NOMO-1 treated with dmso at 0.1 percent for 144 hours (cell line): ENCODE data around the gene CCDC70.

Experiments
- DNase-seq: peaks from one replicate; lab custom pipeline; 2025; ENCODE audit not compliant: unreplicated experiment; lab: John Stamatoyannopoulos, UW

Gene CCDC70

DNA sequence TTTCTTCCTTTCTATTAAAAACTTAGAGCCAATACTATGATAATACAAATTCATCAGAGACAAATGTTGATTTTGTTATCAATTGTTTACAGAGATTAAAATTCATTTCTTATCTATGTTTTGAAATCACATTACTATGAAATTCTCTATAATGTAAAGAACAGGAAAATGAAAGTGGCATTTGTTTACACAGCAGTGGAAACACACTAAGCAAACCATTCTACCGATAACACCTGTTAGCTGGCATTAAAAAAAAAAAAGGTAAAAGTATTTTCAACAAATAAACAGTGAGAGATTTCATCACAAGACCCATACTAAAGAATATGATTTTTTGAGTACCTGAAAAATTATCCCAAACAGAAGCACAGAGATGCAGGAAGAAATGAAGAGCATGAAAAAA is 4.8 kb upstream of the CCDC70 start:
- DNase-seq: no peak

- DNase-seq: no peak
Observed at GRCh38 chr13:51858433-51859247, 3.1 kb upstream of the CCDC70 start.

- DNase-seq: no peak
Observed at GRCh38 chr13:51862957-51863356, 1.2 kb downstream of the CCDC70 start.

DNA sequence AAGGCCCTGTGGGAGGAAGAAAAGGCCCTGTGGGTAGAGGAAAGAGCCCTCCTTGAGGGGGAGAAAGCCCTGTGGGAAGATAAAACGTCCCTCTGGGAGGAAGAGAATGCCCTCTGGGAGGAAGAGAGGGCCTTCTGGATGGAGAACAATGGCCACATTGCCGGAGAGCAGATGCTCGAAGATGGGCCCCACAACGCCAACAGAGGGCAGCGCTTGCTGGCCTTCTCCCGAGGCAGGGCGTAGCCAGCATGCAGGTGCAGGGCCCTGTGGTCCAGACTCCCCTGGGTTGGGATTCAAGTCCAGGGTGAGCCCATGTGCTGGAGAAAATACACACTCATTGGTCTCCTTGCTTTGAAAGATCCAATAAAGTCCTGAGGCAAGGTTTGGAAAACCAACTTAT is 4.1 kb downstream of the CCDC70 start:
- DNase-seq: no peak

- no peak for DNase-seq
Observed at GRCh38 chr13:51867062-51867461, 5.3 kb downstream of the CCDC70 start.

- no peak for DNase-seq
Observed at GRCh38 chr13:51869916-51870315, 8.1 kb downstream of the CCDC70 start.

DNA sequence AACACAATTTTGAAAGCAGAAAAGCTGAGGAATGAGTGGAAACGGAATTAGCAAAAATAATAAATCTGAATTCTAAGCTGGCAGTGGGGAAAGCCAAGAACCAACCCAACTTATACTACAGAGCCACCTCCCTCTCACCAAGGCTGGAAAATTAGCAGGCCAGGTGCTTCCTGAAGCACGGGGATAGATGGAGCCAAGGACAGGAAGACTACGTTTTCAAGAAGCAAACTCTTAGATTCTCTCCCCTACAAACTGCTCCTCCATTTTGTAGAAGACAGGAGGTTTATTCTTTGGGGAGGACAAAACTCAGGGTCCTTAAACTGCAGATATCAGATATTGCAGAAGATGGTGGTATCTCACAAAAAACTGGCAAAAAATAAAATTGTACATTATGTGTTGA is 8.8 kb downstream of the CCDC70 start:
- no peak for DNase-seq

GRCh38 chr13:51873117-51873798 is 11.5 kb downstream of the CCDC70 start:
- no peak for DNase-seq

DNA sequence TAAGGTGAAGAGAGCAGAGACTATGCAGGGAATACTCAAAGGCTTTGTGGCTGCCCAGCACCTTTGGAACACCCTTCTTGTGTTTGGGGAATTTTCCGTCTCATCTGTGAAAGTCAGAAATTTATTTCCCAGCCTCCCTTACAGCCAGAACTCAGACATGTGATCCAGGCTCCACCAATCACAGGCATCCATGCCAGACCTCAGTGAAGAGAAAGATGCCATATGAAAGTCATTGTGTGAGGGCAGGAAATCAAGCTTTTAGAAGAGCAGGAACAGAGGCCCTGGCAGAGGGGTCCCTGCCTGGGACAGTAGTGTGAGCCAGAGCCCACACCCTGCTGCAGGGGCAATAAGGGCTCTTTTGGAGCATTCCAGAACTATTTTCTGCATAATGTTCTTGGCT is 12.1 kb downstream of the CCDC70 start:
- no peak for DNase-seq

- no peak for DNase-seq
Observed at GRCh38 chr13:51874651-51875050, 12.9 kb downstream of the CCDC70 start.

DNA sequence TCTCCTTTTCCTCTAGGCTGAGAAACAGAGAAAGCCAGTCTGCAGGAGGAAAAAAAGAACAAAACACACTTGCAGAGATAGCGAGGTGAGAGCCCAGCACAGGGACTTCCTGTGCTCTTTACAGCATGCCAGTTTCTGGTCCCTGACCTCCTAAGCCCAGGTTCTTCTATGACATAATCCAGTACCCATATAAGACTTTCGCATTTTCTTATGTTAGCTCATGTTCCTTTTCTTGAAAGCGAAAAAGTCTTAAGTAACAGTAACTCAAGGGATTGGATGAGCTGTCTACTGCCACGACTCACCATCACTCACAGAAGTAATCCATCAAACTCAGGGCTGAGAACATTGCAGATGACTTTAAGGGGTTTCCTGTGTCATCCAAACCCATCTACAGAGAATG is 17.4 kb downstream of the CCDC70 start:
- DNase-seq: no peak

- no peak for DNase-seq
Observed at GRCh38 chr13:51881296-51881695, 19.5 kb downstream of the CCDC70 start.

DNA sequence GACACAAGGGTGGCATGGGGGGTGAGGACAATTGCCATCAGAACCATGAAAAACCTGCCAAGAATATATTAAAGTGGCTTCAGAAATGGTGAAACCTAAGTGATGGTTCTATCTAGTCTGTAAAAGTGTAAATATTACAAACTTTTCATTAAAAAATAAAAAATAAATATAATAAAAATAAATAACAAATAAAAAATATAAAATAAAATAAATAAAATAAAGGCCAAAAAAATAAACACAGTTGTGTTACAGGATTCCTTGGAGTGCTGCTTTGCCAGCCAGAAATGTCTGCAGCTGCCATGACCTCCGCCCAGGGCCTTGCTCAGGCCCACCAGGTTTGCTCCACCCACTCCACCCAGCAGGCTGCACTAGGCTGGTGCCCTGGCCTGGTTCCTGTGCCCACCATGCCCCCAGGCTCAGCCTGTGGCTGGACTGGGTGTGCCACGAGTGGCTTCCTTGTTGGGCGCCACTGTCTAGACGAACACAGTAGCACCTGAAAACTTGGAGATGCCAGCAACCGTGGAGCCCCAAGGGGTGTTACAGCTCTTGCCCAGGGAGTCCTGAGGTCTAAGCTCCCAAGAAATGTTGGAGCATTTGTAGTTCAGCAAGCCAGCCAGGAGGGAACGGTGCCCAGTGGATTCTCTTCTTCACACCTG is 20.9 kb downstream of the CCDC70 start:
- DNase-seq: no peak

DNA sequence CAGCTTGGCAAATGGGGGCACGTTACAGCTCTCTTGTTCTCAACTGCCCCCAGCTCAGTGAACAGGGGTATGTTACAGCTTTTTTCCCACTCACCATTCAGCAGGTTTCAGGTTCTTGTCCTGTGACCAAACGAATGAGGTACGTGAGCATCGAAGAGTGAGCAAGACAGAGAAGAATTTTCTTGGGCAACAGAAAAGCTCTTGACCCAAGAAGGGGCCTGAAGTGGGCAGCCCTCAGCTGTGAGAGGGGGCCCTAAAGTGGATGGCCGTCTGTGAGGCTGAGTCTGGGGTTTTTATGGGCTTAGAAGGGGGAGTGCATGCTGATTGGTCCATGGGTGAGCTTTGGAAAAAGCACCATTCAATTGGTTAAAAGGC is 21.4 kb downstream of the CCDC70 start:
- DNase-seq: no peak

DNA sequence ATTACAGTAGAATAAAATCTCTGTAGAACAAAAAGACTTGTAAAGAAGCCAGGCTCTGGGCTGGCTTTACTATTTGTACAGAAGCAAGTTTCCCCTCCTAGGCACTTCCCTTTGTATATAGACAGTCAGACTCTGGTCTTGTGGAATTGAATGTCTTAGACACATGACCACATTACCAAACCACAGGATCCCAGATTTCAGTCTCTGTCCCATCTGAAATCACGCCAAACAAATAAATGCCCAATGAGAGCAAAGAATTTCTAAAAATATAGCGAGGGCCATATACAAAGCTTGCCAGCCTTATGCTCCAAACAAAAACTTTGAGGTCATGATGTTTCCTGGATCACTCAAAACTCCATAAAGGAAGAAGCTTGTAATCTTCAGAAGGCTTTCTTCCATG is 23.9 kb downstream of the CCDC70 start:
- no peak for DNase-seq

GRCh38 chr13:51887468-51887867 is 25.7 kb downstream of the CCDC70 start:
- DNase-seq: no peak

DNA sequence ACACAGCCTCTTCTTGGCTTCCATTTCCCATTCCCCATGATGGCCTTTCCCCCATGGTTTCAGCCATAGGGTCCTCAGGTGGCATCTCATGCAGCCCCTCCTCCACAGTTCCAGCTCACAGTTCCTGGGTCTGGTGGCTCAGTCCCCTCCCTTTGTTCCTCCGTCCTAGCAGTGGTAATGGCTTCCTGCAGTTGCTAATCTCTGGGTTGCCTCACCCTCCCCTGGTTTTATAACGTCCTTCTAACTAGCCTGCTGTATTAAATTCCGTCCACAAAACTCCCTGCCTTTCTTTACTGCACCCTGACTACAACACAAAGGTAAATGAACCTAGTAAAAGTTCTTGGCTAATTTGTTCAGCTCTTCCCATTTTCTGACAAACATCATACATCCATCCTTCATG is 30.9 kb downstream of the CCDC70 start:
- no peak for DNase-seq

DNA sequence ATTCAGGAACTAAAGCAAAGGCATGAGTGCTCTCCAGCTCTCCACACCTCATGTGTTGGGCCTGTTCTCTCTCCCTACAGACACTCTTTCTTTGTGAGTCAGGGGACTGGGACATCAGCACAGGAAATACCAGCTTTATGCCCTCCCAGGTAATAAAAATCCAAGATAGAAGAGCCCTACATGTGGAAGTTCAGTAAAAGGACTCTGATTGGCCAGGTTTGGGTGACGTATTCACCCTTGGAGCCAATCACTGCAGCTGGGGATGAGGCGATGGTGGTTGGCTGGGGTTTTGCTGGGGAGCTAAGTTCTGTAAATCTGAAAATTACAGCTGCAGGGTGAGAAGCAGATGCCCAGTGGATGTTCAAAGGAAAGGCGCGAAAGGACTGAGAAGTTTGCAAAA is 32.5 kb downstream of the CCDC70 start:
- no peak for DNase-seq

DNA sequence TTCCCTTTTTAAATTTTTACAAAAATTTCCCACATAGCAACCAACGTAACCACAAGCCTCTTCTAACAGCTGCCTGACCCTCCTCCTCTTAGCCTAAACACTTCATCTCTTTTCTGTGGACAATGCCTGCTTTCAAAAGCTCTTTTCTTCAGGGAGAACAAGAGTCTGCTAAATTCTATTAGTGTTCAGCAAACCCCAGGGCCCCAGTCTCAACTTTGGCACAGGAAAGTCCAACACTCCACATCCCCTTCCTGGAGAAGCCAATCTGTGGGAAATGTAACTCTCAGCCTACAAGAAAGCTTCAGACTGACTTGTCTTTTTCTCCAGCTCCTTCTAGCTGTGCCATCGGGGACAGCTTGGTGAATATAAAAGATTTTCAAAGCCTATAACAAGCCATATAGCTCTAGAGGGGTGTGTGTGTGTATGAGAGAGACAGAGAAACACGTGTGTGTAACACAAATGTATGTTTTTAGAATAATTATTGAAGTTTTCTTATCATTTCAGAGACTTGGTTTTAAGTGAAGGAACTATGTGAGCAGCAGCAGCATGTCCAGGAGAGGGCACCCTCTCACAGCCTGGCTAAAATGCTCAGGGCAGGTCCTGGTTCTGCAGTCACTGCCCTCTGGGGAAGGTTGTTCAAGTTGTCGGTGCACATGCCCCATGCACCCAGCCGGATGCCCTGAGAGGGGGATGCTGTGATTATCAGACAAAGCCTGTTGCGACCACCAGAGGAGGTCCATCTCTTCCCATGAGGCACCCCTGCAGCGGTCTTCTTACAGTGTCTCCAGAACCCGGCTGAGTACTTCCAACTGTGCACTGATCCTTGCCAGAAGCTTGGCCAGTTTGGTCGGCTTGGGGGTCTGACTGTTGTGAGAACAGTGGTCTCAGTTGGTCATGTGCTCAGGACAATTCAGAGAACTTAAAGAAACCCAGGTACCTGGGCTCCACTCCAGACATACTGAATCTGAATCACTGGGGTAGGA is 34.4 kb downstream of the CCDC70 start:
- no peak for DNase-seq

GRCh38 chr13:51900471-51900870 is 38.7 kb downstream of the CCDC70 start:
- no peak for DNase-seq

GRCh38 chr13:51902776-51903175 is 41.0 kb downstream of the CCDC70 start:
- DNase-seq: no peak
